Liver (tissue), 9 donors: Measurements from ENCODE around the gene DGCR8. TPM values are rescaled to one million over a fixed set of nuclear protein-coding genes. Genes with fewer than 3 reads are reported as not detected.

ENCODE experiments used
- DNase-seq: peaks from one replicate; pipeline ENCODE4 v3.0.0-alpha.2; 2017; ENCODE audit warnings: low spot score
- H3K27ac ChIP-seq, 2 donors: one replicate each; pipeline ENCODE4 v1.7.0; 2013; ENCODE audit warnings: inconsistent platforms in 2 of 2, low read length in 2 of 2, control low read depth in 1 of 2, low read depth in 1 of 2, mild to moderate bottlenecking in 1 of 2
- H3K27me3 ChIP-seq, 4 donors: one replicate each; pipeline versions ENCODE4 v1.6.1 to v1.7.0; 2013; ENCODE audit warnings: low read length in 3 of 4, inconsistent platforms in 1 of 4, mild to moderate bottlenecking in 1 of 4, moderate library complexity in 1 of 4; ENCODE audit not compliant: control insufficient read depth in 4 of 4, insufficient read depth in 4 of 4
- H3K36me3 ChIP-seq, 4 donors: one replicate each; pipeline versions ENCODE4 v1.6.1 to v1.7.0; 2013; ENCODE audit warnings: low read length in 3 of 4, mild to moderate bottlenecking in 3 of 4, low read depth in 1 of 4, moderate library complexity in 1 of 4; ENCODE audit not compliant: control insufficient read depth in 4 of 4, insufficient read depth in 3 of 4
- H3K4me1 ChIP-seq, 4 donors: one replicate each; pipeline versions ENCODE4 v1.6.1 to v1.7.0; 2013; ENCODE audit warnings: low read length in 3 of 4, mild to moderate bottlenecking in 3 of 4, moderate library complexity in 1 of 4; ENCODE audit not compliant: control insufficient read depth in 4 of 4, insufficient read depth in 4 of 4
- H3K4me3 ChIP-seq, 3 donors: one replicate each; pipeline versions ENCODE4 v1.6.1 to v1.7.0; 2013; ENCODE audit warnings: low read length in 3 of 3, control low read depth in 1 of 3, low read depth in 1 of 3, mild to moderate bottlenecking in 1 of 3
- H3K9ac ChIP-seq, 2 donors: one replicate each; pipeline ENCODE4 v1.7.0; 2013; ENCODE audit warnings: low read length in 2 of 2, mild to moderate bottlenecking in 2 of 2, moderate library complexity in 2 of 2, control low read depth in 1 of 2, low read depth in 1 of 2
- H3K9me3 ChIP-seq, 4 donors: one replicate each; pipeline versions ENCODE4 v1.6.1 to v1.7.0; 2013; ENCODE audit warnings: low read length in 3 of 4; ENCODE audit not compliant: control insufficient read depth in 4 of 4
- ATF3 ChIP-seq: IDR thresholded peaks from 2 replicates; pipeline ENCODE4 v1.6.1; 2016; ENCODE audit warnings: antibody characterized with exemption
- CTCF ChIP-seq: fragments of 150-350 bp; IDR thresholded peaks from 2 replicates; pipeline ENCODE4 v1.5.1; 2017; ENCODE audit warnings: improper control_type of control experiment, low read depth, low read length; ENCODE audit not compliant: missing input control
- EGR1 ChIP-seq, 2 donors: IDR thresholded peaks; 2 replicates each; pipeline ENCODE4 v1.6.1; 2016 to 2018; ENCODE audit warnings: antibody characterized with exemption in 2 of 2, low read depth in 2 of 2
- FOXA1 ChIP-seq: IDR thresholded peaks from 2 replicates; pipeline ENCODE4 v1.6.1; 2016; ENCODE audit warnings: antibody characterized with exemption
- FOXA2 ChIP-seq: IDR thresholded peaks from 2 replicates; pipeline ENCODE4 v1.6.1; 2016; ENCODE audit warnings: antibody characterized with exemption
- GABPA ChIP-seq, 2 donors: IDR thresholded peaks in 1 of 2; conservative IDR thresholded peaks in 1 of 2; 2 replicates each; pipeline ENCODE4 v1.6.1; 2016; ENCODE audit warnings: antibody characterized with exemption in 2 of 2, mild to moderate bottlenecking in 1 of 2, moderate library complexity in 1 of 2
- HNF4A ChIP-seq, 2 donors: conservative IDR thresholded peaks; 2 replicates each; pipeline ENCODE4 v1.6.1; 2016; ENCODE audit warnings: antibody characterized with exemption in 2 of 2, mild to moderate bottlenecking in 2 of 2
- HNF4G ChIP-seq: IDR thresholded peaks from 2 replicates; pipeline ENCODE4 v1.6.1; 2016; ENCODE audit warnings: antibody characterized with exemption
- JUND ChIP-seq, 2 donors: IDR thresholded peaks; 2 replicates each; pipeline ENCODE4 v1.6.1; 2016; ENCODE audit warnings: antibody characterized with exemption in 2 of 2
- MAX ChIP-seq: IDR thresholded peaks from 2 replicates; pipeline ENCODE4 v1.6.1; 2016; ENCODE audit warnings: antibody characterized with exemption
- NR2F2 ChIP-seq: IDR thresholded peaks from 2 replicates; pipeline ENCODE4 v1.6.1; 2016; ENCODE audit warnings: antibody characterized with exemption
- RAD21 ChIP-seq, 2 donors: IDR thresholded peaks; 2 replicates each; pipeline ENCODE4 v1.6.1; 2016; ENCODE audit warnings: antibody characterized with exemption in 2 of 2, mild to moderate bottlenecking in 2 of 2
- REST ChIP-seq: IDR thresholded peaks from 2 replicates; pipeline ENCODE4 v1.6.1; 2016; ENCODE audit warnings: antibody characterized with exemption, mild to moderate bottlenecking
- RXRA ChIP-seq, 2 donors: IDR thresholded peaks; 2 replicates each; pipeline ENCODE4 v1.6.1; 2017 to 2018; ENCODE audit warnings: antibody characterized with exemption in 2 of 2, mild to moderate bottlenecking in 1 of 2
- SP1 ChIP-seq: IDR thresholded peaks from 2 replicates; pipeline ENCODE4 v1.6.1; 2018; ENCODE audit warnings: antibody characterized with exemption, mild to moderate bottlenecking
- TAF1 ChIP-seq: conservative IDR thresholded peaks from 2 replicates; pipeline ENCODE4 v1.6.1; 2016; ENCODE audit warnings: antibody characterized with exemption, mild to moderate bottlenecking
- YY1 ChIP-seq: IDR thresholded peaks from 2 replicates; pipeline ENCODE4 v1.6.1; 2016; ENCODE audit warnings: antibody characterized with exemption, mild to moderate bottlenecking
- ZBTB33 ChIP-seq: IDR thresholded peaks from 2 replicates; pipeline ENCODE4 v1.6.1; 2016; ENCODE audit warnings: antibody characterized with exemption
- WGBS: extraction: QIAGEN DNeasy Blood & Tissue Kit; methylation state at CpG from one replicate; pipeline ENCODE4 v1.1.7; 2013; 5-methylcytosine and 5-hydroxymethylcytosine counted together
- polyA plus RNA-seq, 2 donors: library from polyadenylated mRNA; stranded (reverse) in 1 of 2; unstranded in 1 of 2; fragments of 200-250 nt in 1 of 2; fragments of >200 nt in 1 of 2; fragmentation: Nextera tagmentation in 1 of 2; extraction: Ambion mirVana in 1 of 2; gene quantifications; one replicate each; pipeline versions ENCODE4 v1.2.1 to v1.2.3, GENCODE V29; 2013 to 2015
- total RNA-seq, 2 donors: library from RNA; depleted of rRNA; stranded (reverse); fragments of >200 nt; gene quantifications; one replicate each; pipeline ENCODE4 v1.2.3, GENCODE V29; 2014
- donor health status: healthy.
- donor health status: healthy.
- donor health status: healthy.
- donor health status: healthy.
- donor health status: healthy.

Gene DGCR8
- total and polyA plus RNA-seq, 4 donors = 7.9 to 27.1 (median 15.8) TPM

- TF ChIP-seq SP1 = peak; percentile 41
- no peak for TF ChIP-seq GABPA (IDR thresholded peaks at IDR 0.05 in 1 of 2, conservative IDR thresholded peaks at IDR 0.05 in 1 of 2)
- TF ChIP-seq FOXA2 = no peak
- TF ChIP-seq HNF4G = no peak
- TF ChIP-seq ATF3 = no peak
- TF ChIP-seq EGR1 (IDR thresholded peaks at IDR 0.05; ENCODE audit: low read depth in 2 of 2) = no peak
- TF ChIP-seq JUND (IDR thresholded peaks at IDR 0.05) = no peak
- H3K36me3 ChIP-seq = peaks cover 0 to 5% (median 2%) of the 10 kb centered on the region in 4 donors
- H3K27ac ChIP-seq = peak overlapping the region; percentile 82 to 85
- DNase-seq = peak; percentile 68
- WGBS = 11% methylated on average over 70 of the region's 70 CpGs
- peak overlapping the region in 1 of 2 donors; percentile 67 for H3K9ac ChIP-seq
- no peaks in the 10 kb centered on the region for H3K27me3 ChIP-seq
- no peaks in the 10 kb centered on the region for H3K9me3 ChIP-seq
- peaks cover 11 to 74% (median 59%) of the 10 kb centered on the region in 4 donors for H3K4me1 ChIP-seq
- H3K4me3 ChIP-seq = peak overlapping the region; percentile 73 to 92 (median 77)
These were observed 50.9 kb downstream of the DGCR8 start for GRCh38 chr22:20130731-20131596.

GRCh38 chr22:20131597-20131858, 51.5 kb downstream of the DGCR8 start, which contains the start of gene ZDHHC8:
TSS of gene ZDHHC8 (plus strand) at chr22:20131804. CDS start at chr22:20131948, 144 bp downstream.
- H3K9ac ChIP-seq = peak within 1 kb of the TSS; percentile 10 to 67
- H3K27ac ChIP-seq = peak within 1 kb of the TSS; percentile 82 to 85
- peaks cover 0 to 3% (median 1%) of the 10 kb centered on the region in 4 donors for H3K36me3 ChIP-seq
- peaks cover 8 to 69% (median 54%) of the 10 kb centered on the region in 4 donors for H3K4me1 ChIP-seq
- peak; percentile 56 for DNase-seq
- no peaks in the 10 kb centered on the region for H3K27me3 ChIP-seq
- H3K9me3 ChIP-seq = no peaks in the 10 kb centered on the region
- 0% methylated on average over 43 of the region's 43 CpGs for WGBS
- TF ChIP-seq TAF1 (no peak), RAD21 (IDR thresholded peaks at IDR 0.05) (no peak), EGR1 (IDR thresholded peaks at IDR 0.05; ENCODE audit: low read depth in 2 of 2) (no peak), ZBTB33 (no peak), SP1 (no peak), GABPA (IDR thresholded peaks at IDR 0.05 in 1 of 2, conservative IDR thresholded peaks at IDR 0.05 in 1 of 2) (no peak), YY1 (no peak), FOXA1 (no peak), RXRA (IDR thresholded peaks at IDR 0.05) (no peak), JUND (IDR thresholded peaks at IDR 0.05) (no peak), FOXA2 (no peak), REST (no peak), HNF4A (conservative IDR thresholded peaks at IDR 0.05) (no peak), ATF3 (no peak), HNF4G (no peak), CTCF (no peak), MAX (no peak), NR2F2 (no peak)
- H3K4me3 ChIP-seq = peak within 1 kb of the TSS; percentile 77 to 92 (median 89)
